Coronary artery (tissue), 2 donors: ENCODE data around the gene PREPL.

Experiments used
- DNase-seq: peaks from one replicate; pipeline ENCODE4 v3.0.0-alpha.2; 2017; ENCODE audit warnings: low spot score
- H3K27ac ChIP-seq, 2 donors: fragments of 200-600 bp; sonication (generic); one replicate each; pipeline ENCODE4 v1.5.1; 2016 to 2019
- H3K4me3 ChIP-seq: fragments of 200-600 bp; sonication (generic); 2 replicates; pipeline ENCODE4 v1.5.1; 2016; ENCODE audit warnings: mild to moderate bottlenecking, moderate library complexity
- CTCF ChIP-seq: fragments of 200-600 bp; sonication (generic); IDR thresholded peaks from one replicate; pipeline ENCODE4 v1.5.1; 2019; ENCODE audit warnings: antibody characterized with exemption

Gene PREPL

GRCh38 chr2:44360749-44361329 lies 455 bp downstream of the PREPL start:
- no peak for TF ChIP-seq CTCF
- Histone ChIP-seq H3K4me3 (peak overlapping the region; percentile 96), H3K27ac (peak overlapping the region; percentile 91 to 93)
- DNase-seq, result no peak

- Histone ChIP-seq H3K4me3 (peak overlapping the region; percentile 14), H3K27ac (no peak overlapping the region)
- no peak for DNase-seq
- no peak for TF ChIP-seq CTCF
Measured at GRCh38 chr2:44358503-44358902, 2.8 kb downstream of the PREPL start.

- TF ChIP-seq CTCF, result no peak
- no peak overlapping the region for H3K4me3 ChIP-seq
- no peak overlapping the region for H3K27ac ChIP-seq
- DNase-seq, result no peak
Measured at GRCh38 chr2:44354761-44355160, 6.5 kb downstream of the PREPL start.

GRCh38 chr2:44352510-44352909 lies 8.8 kb downstream of the PREPL start:
- TF ChIP-seq CTCF, result no peak
- no peak for DNase-seq
- H3K27ac ChIP-seq, result peak overlapping the region in 1 of 2 donors; percentile 45

GRCh38 chr2:44351676-44352075 lies 9.6 kb downstream of the PREPL start:
- Histone ChIP-seq H3K27ac (peak overlapping the region; percentile 60 to 68), H3K4me3 (no peak overlapping the region)
- no peak for TF ChIP-seq CTCF
- no peak for DNase-seq

More at GRCh38 chr2:44352510-44352909, 8.8 kb downstream of the PREPL start:
- no peak overlapping the region for H3K4me3 ChIP-seq

- Histone ChIP-seq H3K4me3 (no peak overlapping the region), H3K27ac (peak overlapping the region; percentile 60 to 68)
- no peak for DNase-seq
- TF ChIP-seq CTCF, result no peak
Measured at GRCh38 chr2:44351088-44351487, 10.2 kb downstream of the PREPL start.

- TF ChIP-seq CTCF, result no peak
- H3K4me3 ChIP-seq, result no peak overlapping the region
- H3K27ac ChIP-seq, result no peak overlapping the region
- DNase-seq, result no peak
Measured at GRCh38 chr2:44349506-44349905, 11.8 kb downstream of the PREPL start.
